HG03025 (cell line): ENCODE results near the gene RASGRF1.

Experiments
- ATAC-seq: cut with Tn5 transposase; IDR thresholded peaks from one replicate; pipeline ENCODE4 v1.9.1; 2021; ENCODE audit warnings: mild to moderate bottlenecking, moderate library complexity; ENCODE audit not compliant: unreplicated experiment, low FRiP score

The RASGRF1 gene

GRCh38 chr15:79099692-79100091 is 9.1 kb upstream of the RASGRF1 start:
- no peak for ATAC-seq

DNA sequence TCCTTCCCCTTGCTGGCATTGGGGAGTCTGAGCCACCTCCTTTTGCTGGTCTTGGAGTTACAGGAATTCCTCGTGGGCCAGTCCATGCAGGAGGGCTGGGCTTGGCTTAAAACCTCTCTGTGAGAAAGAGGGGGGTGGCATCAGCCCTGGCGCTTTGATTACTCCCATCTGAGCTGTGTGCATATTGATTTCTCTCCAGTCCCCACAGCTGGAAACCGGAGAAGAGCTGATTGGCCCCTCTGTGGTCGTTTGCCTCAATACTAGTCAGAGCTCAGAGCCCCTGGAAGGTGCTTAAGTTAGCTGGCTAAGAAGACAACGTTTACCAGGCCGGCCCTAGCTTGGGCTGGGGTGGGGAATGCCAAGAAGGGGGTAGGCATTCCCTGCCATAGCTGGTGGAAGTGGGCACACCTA is 4.0 kb upstream of the RASGRF1 start:
- ATAC-seq, result no peak

- no peak for ATAC-seq
These were observed 2.9 kb upstream of the RASGRF1 start for GRCh38 chr15:79093352-79093935.

DNA sequence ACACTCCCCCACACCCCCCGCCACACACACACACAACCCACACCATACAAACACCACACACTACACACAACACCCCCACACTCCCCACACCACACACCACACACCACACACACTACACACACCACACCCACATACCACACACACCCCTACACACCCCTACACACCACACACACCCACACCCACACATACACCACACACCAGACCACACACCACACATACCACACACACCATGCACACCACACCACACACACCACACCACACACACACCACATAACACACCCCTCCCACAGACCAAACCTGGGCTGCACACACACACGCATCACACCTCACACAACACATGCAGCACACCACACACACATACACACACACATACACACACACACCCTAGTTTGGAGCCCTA is 1.8 kb upstream of the RASGRF1 start:
- ATAC-seq, result no peak

DNA sequence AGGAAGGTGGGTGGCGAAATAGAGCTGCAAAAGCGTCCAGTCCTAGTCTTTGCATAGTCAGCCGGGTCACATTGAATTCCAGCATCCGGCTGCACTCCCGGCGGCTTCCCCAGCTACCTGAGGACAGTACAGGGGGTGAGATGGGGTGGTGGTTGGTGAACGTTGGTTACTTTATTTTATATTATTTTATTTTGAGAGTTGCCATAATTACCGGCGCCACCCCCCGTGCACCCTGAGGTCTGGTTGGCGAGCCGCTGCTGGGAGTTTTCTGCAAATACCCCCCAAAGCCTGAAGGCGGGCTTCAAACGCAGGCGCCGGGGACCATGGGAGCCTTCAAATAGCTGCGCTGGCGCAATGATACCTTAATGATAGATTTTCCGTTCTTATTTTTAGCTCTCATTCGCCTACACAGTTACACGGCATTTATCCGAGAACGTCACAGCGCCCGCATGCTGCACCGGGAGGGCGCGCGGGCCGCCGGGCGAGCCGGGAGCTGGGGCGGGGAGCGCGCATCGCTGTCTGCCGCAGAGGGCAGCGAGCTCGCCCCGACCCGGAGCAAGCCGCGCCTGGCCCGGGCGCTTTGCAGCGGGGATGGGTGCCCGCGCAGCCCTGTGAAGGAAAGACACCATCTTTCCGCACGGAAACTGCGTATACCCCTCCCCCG is 756 bp upstream of the RASGRF1 start:
- ATAC-seq, result no peak

GRCh38 chr15:79089890-79090486 is 592 bp downstream of the RASGRF1 start:
- no peak for ATAC-seq

GRCh38 chr15:79089331-79089889 is 1.2 kb downstream of the RASGRF1 start:
- no peak for ATAC-seq

DNA sequence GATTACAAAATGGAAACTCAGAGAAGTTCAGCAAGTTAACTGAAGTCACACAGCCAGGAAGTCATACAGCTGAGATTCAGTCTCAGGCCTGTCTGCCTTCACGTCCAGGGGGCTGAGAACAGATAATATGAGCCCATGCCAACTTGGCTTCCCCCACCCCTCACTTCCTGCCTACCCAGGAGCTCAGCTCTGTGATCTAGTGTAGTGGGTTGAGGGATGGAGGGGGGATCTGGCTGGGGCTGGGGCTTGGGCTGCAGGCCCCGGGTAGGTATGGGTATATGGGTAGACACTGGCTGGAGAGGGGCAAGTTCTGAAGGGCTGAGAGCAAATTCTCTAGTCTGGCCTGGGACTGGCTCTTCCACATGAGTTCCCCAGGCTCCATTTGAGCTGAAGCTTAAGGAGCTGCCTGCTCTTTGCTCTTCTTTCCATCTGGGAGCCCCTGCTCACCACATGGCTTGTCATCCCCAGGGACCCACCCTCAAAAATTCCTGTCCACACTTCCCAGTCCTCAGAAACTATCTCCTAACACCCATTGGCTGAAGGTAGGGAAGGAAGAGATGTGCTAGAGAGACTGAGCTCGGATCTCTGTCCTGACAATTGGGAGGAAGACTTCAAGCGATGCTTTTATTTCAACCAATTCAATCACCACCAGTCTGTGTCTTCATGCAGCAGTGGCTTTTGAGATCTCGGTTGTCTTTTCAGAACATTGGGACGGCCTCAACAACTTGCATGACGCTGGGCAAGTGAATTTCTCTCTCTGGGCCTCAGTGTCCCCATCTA is 2.0 kb downstream of the RASGRF1 start:
- ATAC-seq, result no peak

GRCh38 chr15:79086814-79087213 is 3.8 kb downstream of the RASGRF1 start:
- ATAC-seq, result no peak

- no peak for ATAC-seq
These were observed 6.1 kb downstream of the RASGRF1 start for GRCh38 chr15:79084308-79084968.

DNA sequence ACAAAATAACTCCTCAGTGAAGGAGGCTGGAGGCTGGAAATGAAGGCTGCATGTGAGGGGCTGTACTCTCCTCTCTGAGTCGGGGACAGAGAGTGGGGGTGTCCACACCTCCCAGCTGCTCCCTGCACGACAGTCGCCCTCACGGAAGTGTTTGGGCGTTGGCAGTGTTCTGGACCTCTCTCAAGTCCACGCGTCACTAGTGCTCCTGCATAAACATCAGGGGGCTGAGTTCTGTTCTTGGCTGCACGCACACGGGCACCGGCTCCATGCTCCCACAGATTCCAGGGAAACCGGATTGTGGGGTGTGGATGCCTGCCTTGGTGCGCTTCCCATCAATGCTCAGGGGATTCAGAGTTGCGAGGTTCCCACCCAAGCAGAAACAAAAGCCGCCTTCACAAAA is 7.4 kb downstream of the RASGRF1 start:
- ATAC-seq, result no peak

DNA sequence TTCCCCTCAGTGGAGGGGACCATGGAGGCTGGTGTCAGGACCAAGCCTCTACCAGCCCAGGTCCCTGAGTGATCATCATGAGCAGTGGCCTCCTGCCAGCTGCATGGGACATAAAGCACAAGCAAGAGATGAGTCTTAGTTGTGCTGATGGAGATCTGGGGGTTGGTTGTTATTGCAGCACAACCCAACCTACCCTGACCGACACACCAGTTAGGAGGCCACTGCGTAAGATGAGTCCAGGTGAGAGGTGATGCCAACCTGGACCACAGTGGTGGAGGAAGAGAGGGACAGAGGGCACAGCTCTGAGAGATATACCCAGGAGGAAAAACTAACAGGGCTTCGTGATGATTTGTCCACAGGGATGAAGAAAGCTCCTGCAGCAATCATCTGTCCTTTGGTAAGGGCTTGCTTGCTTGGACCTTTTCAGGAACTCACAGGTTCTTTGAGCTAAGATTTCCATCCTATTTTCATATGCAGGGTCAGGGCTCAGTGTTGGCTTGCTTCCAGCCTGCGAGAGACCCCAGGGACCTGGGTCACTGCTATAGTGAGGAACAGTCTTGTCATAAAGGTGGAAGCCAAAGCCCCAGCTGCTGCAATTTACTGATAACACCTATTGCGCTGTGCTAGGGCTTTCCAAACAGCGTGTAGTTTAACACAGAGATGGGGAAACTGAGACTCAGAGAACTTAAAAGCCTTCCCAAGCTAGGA is 8.1 kb downstream of the RASGRF1 start:
- no peak for ATAC-seq

- no peak for ATAC-seq
These were observed 11.7 kb downstream of the RASGRF1 start for GRCh38 chr15:79078763-79079410.

GRCh38 chr15:79078003-79078402 is 12.6 kb downstream of the RASGRF1 start:
- ATAC-seq, result no peak

DNA sequence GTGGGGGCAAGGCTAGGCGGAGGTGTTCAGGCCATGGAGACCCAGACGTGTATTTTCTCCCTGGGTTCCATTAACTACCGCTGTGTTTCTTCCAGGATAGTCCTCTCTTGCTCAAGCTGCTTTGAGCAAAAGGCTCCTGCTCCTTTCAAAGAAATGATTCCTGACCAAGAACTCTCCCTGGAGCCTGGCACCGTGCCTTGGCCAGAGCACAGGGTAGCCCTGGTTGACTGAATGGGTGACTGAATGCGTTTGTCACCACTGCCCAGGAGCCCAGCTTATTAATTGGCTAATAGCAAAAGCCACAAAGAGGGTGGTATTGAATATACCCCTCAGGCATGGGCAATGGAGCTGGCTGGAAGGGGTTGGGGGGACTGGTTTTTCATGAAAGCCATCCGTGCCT is 13.9 kb downstream of the RASGRF1 start:
- ATAC-seq, result no peak

DNA sequence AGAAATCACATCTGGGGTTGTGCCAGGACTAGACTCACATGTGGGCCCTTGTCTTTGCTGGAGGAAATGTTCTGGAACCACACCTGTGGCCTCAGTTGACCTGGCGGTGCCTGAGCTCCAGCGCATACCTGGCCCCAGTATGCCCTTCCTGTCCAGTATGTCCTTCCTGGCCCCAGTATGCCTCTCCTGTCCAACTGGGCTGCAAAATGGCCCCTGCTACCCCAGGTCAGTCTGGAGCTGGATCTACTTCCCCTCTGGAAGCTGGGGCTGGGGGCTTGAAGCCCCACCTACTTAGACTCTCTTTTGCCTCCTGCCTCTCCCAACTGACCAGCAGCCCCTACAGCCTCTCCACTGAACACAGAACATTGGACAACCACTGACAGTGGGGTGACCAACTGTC is 15.3 kb downstream of the RASGRF1 start:
- ATAC-seq, result no peak

- ATAC-seq, result no peak
These were observed 17.2 kb downstream of the RASGRF1 start for GRCh38 chr15:79073336-79073735.

DNA sequence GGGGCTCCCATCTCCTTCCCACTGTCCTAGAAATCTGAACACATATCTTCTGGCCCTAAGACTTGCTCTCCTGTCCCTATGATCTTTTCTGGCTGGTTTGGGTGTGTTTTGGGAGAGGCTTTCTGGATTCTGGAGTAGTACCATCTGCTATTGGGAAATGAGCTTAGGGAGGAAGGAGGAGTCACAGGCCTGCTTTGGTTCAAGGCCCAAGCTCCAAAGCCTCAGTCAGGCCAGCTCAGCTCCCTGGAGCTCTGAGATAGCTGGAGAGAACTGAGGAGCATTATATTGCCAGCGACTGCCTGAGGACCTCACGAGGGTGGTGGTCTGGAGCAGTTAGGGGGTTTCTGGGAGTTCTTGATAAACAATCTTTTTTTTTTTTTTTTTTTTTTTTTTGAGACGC is 18.7 kb downstream of the RASGRF1 start:
- no peak for ATAC-seq

- ATAC-seq, result no peak
These were observed 21.8 kb downstream of the RASGRF1 start for GRCh38 chr15:79068790-79069189.
